IPS-15b (cell line): Measurements from ENCODE around the gene GATAD2B.
A peak's percentile ranks its signal among the peaks of the same experiment; 100 is the strongest.

Experiments used
- H3K27me3 ChIP-seq: one replicate; pipeline ENCODE4 v1.6.1; 2013; ENCODE audit warnings: low read length; ENCODE audit not compliant: control insufficient read depth, insufficient read depth
- H3K36me3 ChIP-seq: one replicate; pipeline ENCODE4 v1.6.1; 2013; ENCODE audit warnings: low read length; ENCODE audit not compliant: control insufficient read depth, insufficient read depth
- H3K4me1 ChIP-seq: one replicate; pipeline ENCODE4 v1.6.1; 2013; ENCODE audit warnings: mild to moderate bottlenecking, low read length; ENCODE audit not compliant: control insufficient read depth, insufficient read depth
- H3K4me3 ChIP-seq: one replicate; pipeline ENCODE4 v1.5.1; 2013; ENCODE audit warnings: low read depth, low read length
- H3K9ac ChIP-seq: one replicate; pipeline ENCODE4 v1.6.1; 2013; ENCODE audit warnings: low read depth, mild to moderate bottlenecking, low read length
- H3K9me3 ChIP-seq: one replicate; pipeline ENCODE4 v1.6.1; 2013; ENCODE audit warnings: mild to moderate bottlenecking, low read length; ENCODE audit not compliant: control insufficient read depth, insufficient read depth

Gene GATAD2B

GRCh38 chr1:153960206-153960605, 37.4 kb upstream of the GATAD2B start:
- Histone ChIP-seq H3K27me3 (no peaks in the 10 kb centered on the region), H3K36me3 (peaks cover 12% of the 10 kb centered on the region), H3K9ac (no peak overlapping the region), H3K4me3 (no peak overlapping the region), H3K9me3 (no peaks in the 10 kb centered on the region), H3K4me1 (peaks cover 16% of the 10 kb centered on the region)

GRCh38 chr1:153959454-153959853, 36.7 kb upstream of the GATAD2B start:
- H3K4me1 ChIP-seq = peaks cover 16% of the 10 kb centered on the region
- no peak overlapping the region for H3K9ac ChIP-seq

GRCh38 chr1:153958961-153959260, 36.1 kb upstream of the GATAD2B start:
- Histone ChIP-seq H3K9ac (no peak overlapping the region), H3K9me3 (no peaks in the 10 kb centered on the region), H3K36me3 (peaks cover 14% of the 10 kb centered on the region), H3K4me3 (no peak overlapping the region), H3K27me3 (no peaks in the 10 kb centered on the region), H3K4me1 (peaks cover 16% of the 10 kb centered on the region)

More at GRCh38 chr1:153959454-153959853, 36.7 kb upstream of the GATAD2B start:
- no peaks in the 10 kb centered on the region for H3K27me3 ChIP-seq
- no peaks in the 10 kb centered on the region for H3K9me3 ChIP-seq
- no peak overlapping the region for H3K4me3 ChIP-seq
- H3K36me3 ChIP-seq = peaks cover 14% of the 10 kb centered on the region

- peaks cover 16% of the 10 kb centered on the region for H3K36me3 ChIP-seq
- peak within 1 kb of the TSS; percentile 71 for H3K9ac ChIP-seq
- H3K27me3 ChIP-seq = no peaks in the 10 kb centered on the region
- H3K4me3 ChIP-seq = peak within 1 kb of the TSS; percentile 97
- H3K9me3 ChIP-seq = no peaks in the 10 kb centered on the region
- peaks cover 16% of the 10 kb centered on the region for H3K4me1 ChIP-seq
Measured at GRCh38 chr1:153958111-153958960, 35.6 kb upstream of the GATAD2B start, which contains the start of gene CRTC2. TSS of gene CRTC2 (minus strand) at chr1:153958612. CDS start at chr1:153958497, 115 bp downstream.

- peak overlapping the region; percentile 71 for H3K9ac ChIP-seq
- H3K9me3 ChIP-seq = no peaks in the 10 kb centered on the region
- peaks cover 19% of the 10 kb centered on the region for H3K36me3 ChIP-seq
- H3K4me1 ChIP-seq = peaks cover 16% of the 10 kb centered on the region
- H3K4me3 ChIP-seq = peak overlapping the region; percentile 97
- no peaks in the 10 kb centered on the region for H3K27me3 ChIP-seq
Measured at GRCh38 chr1:153957744-153958110, 35.0 kb upstream of the GATAD2B start.

- Histone ChIP-seq H3K27me3 (no peaks in the 10 kb centered on the region), H3K36me3 (peaks cover 24% of the 10 kb centered on the region), H3K9me3 (no peaks in the 10 kb centered on the region), H3K4me1 (peaks cover 15% of the 10 kb centered on the region), H3K4me3 (peak overlapping the region; percentile 97), H3K9ac (peak overlapping the region; percentile 71)
Measured at GRCh38 chr1:153956997-153957715, 34.4 kb upstream of the GATAD2B start.

GRCh38 chr1:153954826-153955225, 32.1 kb upstream of the GATAD2B start:
- H3K27me3 ChIP-seq = no peaks in the 10 kb centered on the region
- peaks cover 7% of the 10 kb centered on the region for H3K4me1 ChIP-seq
- peaks cover 25% of the 10 kb centered on the region for H3K36me3 ChIP-seq
- no peak overlapping the region for H3K4me3 ChIP-seq
- no peak overlapping the region for H3K9ac ChIP-seq
- H3K9me3 ChIP-seq = no peaks in the 10 kb centered on the region

GRCh38 chr1:153953859-153954365, 31.1 kb upstream of the GATAD2B start:
- no peak overlapping the region for H3K9ac ChIP-seq
- H3K27me3 ChIP-seq = no peaks in the 10 kb centered on the region
- peaks cover 4% of the 10 kb centered on the region for H3K4me1 ChIP-seq
- no peaks in the 10 kb centered on the region for H3K9me3 ChIP-seq
- peaks cover 25% of the 10 kb centered on the region for H3K36me3 ChIP-seq
- no peak overlapping the region for H3K4me3 ChIP-seq

- no peak overlapping the region for H3K4me3 ChIP-seq
- H3K9me3 ChIP-seq = no peaks in the 10 kb centered on the region
- H3K9ac ChIP-seq = no peak overlapping the region
- H3K36me3 ChIP-seq = peaks cover 34% of the 10 kb centered on the region
- H3K4me1 ChIP-seq = no peaks in the 10 kb centered on the region
- H3K27me3 ChIP-seq = no peaks in the 10 kb centered on the region
Measured at GRCh38 chr1:153951801-153952200, 29.0 kb upstream of the GATAD2B start.

- H3K36me3 ChIP-seq = peaks cover 37% of the 10 kb centered on the region
Measured at GRCh38 chr1:153951183-153951582, 28.4 kb upstream of the GATAD2B start.

GRCh38 chr1:153946622-153947241, 24.0 kb upstream of the GATAD2B start, which contains the start of gene DENND4B:
TSS of gene DENND4B (minus strand) at chr1:153946718. CDS start at chr1:153944374, 2,344 bp downstream.
- no peaks in the 10 kb centered on the region for H3K9me3 ChIP-seq
- H3K27me3 ChIP-seq = no peaks in the 10 kb centered on the region
- peak within 1 kb of the TSS; percentile 78 for H3K4me3 ChIP-seq
- H3K4me1 ChIP-seq = peaks cover 4% of the 10 kb centered on the region
- H3K36me3 ChIP-seq = peaks cover 27% of the 10 kb centered on the region
- peak within 1 kb of the TSS; percentile 90 for H3K9ac ChIP-seq

More at GRCh38 chr1:153951183-153951582, 28.4 kb upstream of the GATAD2B start:
- Histone ChIP-seq H3K4me1 (no peaks in the 10 kb centered on the region), H3K9me3 (no peaks in the 10 kb centered on the region), H3K4me3 (no peak overlapping the region), H3K27me3 (no peaks in the 10 kb centered on the region), H3K9ac (no peak overlapping the region)
